Astrocyte (in vitro differentiated cells and primary cell): Measurements from ENCODE around the gene EFCAB6. TPM values are rescaled to one million over a fixed set of nuclear protein-coding genes. Genes with fewer than 3 reads are reported as not detected.

Source experiments
- DNase-seq: peaks from one replicate; pipeline ENCODE4 v3.0.0-alpha.2; 2010; ENCODE audit warnings: low read depth
- FAIRE-seq: peaks from 2 replicates; lab custom pipeline; 2011; peaks lifted over from hg19 to GRCh38; lab: Jason Lieb, UNC
- H2AFZ ChIP-seq: 2 replicates; pipeline ENCODE4 v1.6.0; 2012; ENCODE audit warnings: low read depth, low read length, inconsistent platforms
- H3K27ac ChIP-seq: 2 replicates; pipeline ENCODE4 v1.5.1; 2011; ENCODE audit warnings: low read depth, low read length, inconsistent platforms
- H3K27me3 ChIP-seq: 2 replicates; pipeline ENCODE4 v1.6.0; 2011; ENCODE audit warnings: low read length, inconsistent platforms; ENCODE audit not compliant: insufficient read depth
- H3K36me3 ChIP-seq: 2 replicates; pipeline ENCODE4 v1.5.1; 2011; ENCODE audit warnings: low read length, inconsistent platforms; ENCODE audit not compliant: insufficient read depth
- H3K4me1 ChIP-seq: 2 replicates; pipeline ENCODE4 v1.5.1; 2011; ENCODE audit warnings: low read length, inconsistent platforms; ENCODE audit not compliant: insufficient read depth
- H3K4me2 ChIP-seq: 2 replicates; pipeline ENCODE4 v1.6.0; 2012; ENCODE audit warnings: low read length, inconsistent platforms
- H3K4me3 ChIP-seq: 2 replicates; pipeline ENCODE4 v1.5.1; 2011; ENCODE audit warnings: low read depth, mild to moderate bottlenecking, low read length, inconsistent platforms; ENCODE audit not compliant: insufficient read depth
- H3K79me2 ChIP-seq: 2 replicates; pipeline ENCODE4 v1.6.0; 2012; ENCODE audit warnings: mild to moderate bottlenecking, low read length, inconsistent platforms; ENCODE audit not compliant: insufficient read depth
- H3K9ac ChIP-seq: 2 replicates; pipeline ENCODE4 v1.6.0; 2012; ENCODE audit warnings: mild to moderate bottlenecking, low read length, inconsistent platforms
- H3K9me3 ChIP-seq: 2 replicates; pipeline ENCODE4 v1.5.1; 2012; ENCODE audit warnings: low read depth, mild to moderate bottlenecking, low read length, inconsistent platforms; ENCODE audit not compliant: insufficient read depth
- H4K20me1 ChIP-seq: 2 replicates; pipeline ENCODE4 v1.6.0; 2012; ENCODE audit warnings: low read length, inconsistent platforms; ENCODE audit not compliant: insufficient read depth
- H3K27ac Mint-ChIP-seq: one replicate; pipeline ENCODE4 v1.8.0; 2021; ENCODE audit warnings: mild to moderate bottlenecking, mixed read lengths; ENCODE audit not compliant: unreplicated experiment
- H3K27me3 Mint-ChIP-seq: one replicate; pipeline ENCODE4 v1.8.0; 2021; ENCODE audit warnings: low read depth, mixed read lengths; ENCODE audit not compliant: unreplicated experiment
- H3K36me3 Mint-ChIP-seq: one replicate; pipeline ENCODE4 v1.8.0; 2021; ENCODE audit warnings: low read depth, mixed read lengths; ENCODE audit not compliant: unreplicated experiment
- H3K4me1 Mint-ChIP-seq: one replicate; pipeline ENCODE4 v1.8.0; 2021; ENCODE audit warnings: low read depth, mixed read lengths; ENCODE audit not compliant: unreplicated experiment
- H3K4me3 Mint-ChIP-seq: one replicate; pipeline ENCODE4 v1.8.0; 2021; ENCODE audit warnings: mild to moderate bottlenecking, moderate library complexity, mixed read lengths; ENCODE audit not compliant: unreplicated experiment
- H3K9me3 Mint-ChIP-seq: one replicate; pipeline ENCODE4 v1.8.0; 2021; ENCODE audit warnings: mild to moderate bottlenecking, mixed read lengths; ENCODE audit not compliant: unreplicated experiment
- EZH2 ChIP-seq: IDR thresholded peaks from 2 replicates; pipeline ENCODE4 v1.6.1; 2012; ENCODE audit warnings: mild to moderate bottlenecking, low read length, inconsistent platforms; ENCODE audit not compliant: insufficient read depth
- total RNA-seq: library from RNA; stranded (reverse); gene quantifications from 2 replicates; pipeline ENCODE4 v1.2.1, GENCODE V29; 2021
- TF ChIP-seq, protein P1 (sequence below): IDR thresholded peaks from 2 replicates; pipeline ENCODE4 v1.5.1; 2011; ENCODE audit warnings: low read depth, mild to moderate bottlenecking, inconsistent platforms, low read length, moderate library complexity; ENCODE audit not compliant: insufficient read depth

Gene EFCAB6
- total RNA-seq, 1 donor from 2014 or later, result 1.2 TPM

DNA sequence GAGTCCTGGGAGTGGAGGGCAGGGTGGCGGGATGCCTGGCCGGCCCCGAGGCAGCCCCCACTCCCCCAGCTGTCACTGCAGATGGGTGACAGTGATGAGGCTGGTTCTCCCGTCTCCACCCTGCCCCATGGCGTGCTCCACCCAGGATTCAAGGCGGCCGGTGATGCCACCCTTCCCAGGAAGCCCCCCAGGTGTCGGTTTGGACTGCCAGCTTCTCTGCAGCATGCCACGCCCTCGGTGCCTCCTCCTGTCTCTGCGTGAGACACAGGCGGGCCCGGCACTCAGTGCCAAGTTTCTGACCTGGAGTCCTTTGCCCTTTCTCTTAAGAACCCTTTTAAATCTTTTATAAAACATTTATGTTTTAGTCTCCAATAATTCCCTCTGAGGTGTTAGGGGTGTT, 328.8 kb downstream of the EFCAB6 start:
- Histone ChIP-seq H3K9me3 (no peaks in the 10 kb centered on the region), H3K27me3 (no peaks in the 10 kb centered on the region), H3K9ac (no peak overlapping the region), H4K20me1 (no peaks in the 10 kb centered on the region), H3K4me3 (no peak overlapping the region), H3K27ac (no peak overlapping the region), H3K4me2 (no peak overlapping the region), H3K79me2 (no peaks in the 10 kb centered on the region), H2AFZ (no peak overlapping the region), H3K36me3 (no peaks in the 10 kb centered on the region), H3K4me1 (no peaks in the 10 kb centered on the region)
- DNase-seq, result no peak
- Mint-ChIP-seq H3K9me3 (no peaks in the 10 kb centered on the region), H3K27ac (no peak overlapping the region), H3K4me3 (no peak overlapping the region), H3K27me3 (peaks cover 61% of the 10 kb centered on the region), H3K36me3 (no peaks in the 10 kb centered on the region), H3K4me1 (no peaks in the 10 kb centered on the region)
- no peak for FAIRE-seq
- TF ChIP-seq, protein P1, sequence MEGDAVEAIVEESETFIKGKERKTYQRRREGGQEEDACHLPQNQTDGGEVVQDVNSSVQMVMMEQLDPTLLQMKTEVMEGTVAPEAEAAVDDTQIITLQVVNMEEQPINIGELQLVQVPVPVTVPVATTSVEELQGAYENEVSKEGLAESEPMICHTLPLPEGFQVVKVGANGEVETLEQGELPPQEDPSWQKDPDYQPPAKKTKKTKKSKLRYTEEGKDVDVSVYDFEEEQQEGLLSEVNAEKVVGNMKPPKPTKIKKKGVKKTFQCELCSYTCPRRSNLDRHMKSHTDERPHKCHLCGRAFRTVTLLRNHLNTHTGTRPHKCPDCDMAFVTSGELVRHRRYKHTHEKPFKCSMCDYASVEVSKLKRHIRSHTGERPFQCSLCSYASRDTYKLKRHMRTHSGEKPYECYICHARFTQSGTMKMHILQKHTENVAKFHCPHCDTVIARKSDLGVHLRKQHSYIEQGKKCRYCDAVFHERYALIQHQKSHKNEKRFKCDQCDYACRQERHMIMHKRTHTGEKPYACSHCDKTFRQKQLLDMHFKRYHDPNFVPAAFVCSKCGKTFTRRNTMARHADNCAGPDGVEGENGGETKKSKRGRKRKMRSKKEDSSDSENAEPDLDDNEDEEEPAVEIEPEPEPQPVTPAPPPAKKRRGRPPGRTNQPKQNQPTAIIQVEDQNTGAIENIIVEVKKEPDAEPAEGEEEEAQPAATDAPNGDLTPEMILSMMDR, result no peak
- no peak for TF ChIP-seq EZH2

DNA sequence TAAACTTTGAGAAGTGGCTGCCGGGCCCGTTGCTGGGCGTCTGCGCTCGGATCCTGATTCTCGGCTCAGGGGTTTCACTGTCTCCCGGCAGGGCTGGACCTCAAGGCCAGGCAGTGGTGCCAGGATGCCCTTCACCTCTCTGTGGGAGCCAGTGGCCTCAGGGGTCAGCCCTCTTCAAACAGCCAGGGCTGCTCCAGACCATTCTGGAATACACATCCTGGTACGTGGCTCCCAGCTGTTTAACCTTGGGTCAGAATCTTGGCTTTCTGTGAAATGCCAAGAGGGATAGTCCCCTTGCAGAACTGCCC, 329.8 kb downstream of the EFCAB6 start:
- H3K4me3 Mint-ChIP-seq, result no peak overlapping the region
- no peak overlapping the region for H3K9ac ChIP-seq
- H3K9me3 ChIP-seq, result no peaks in the 10 kb centered on the region
- DNase-seq (no peak), FAIRE-seq (no peak)
- H3K36me3 Mint-ChIP-seq, result no peaks in the 10 kb centered on the region
- H3K36me3 ChIP-seq, result no peaks in the 10 kb centered on the region
- peaks cover 64% of the 10 kb centered on the region for H3K27me3 Mint-ChIP-seq
- no peak for TF ChIP-seq EZH2
- TF ChIP-seq, protein P1, result no peak
- H4K20me1 ChIP-seq, result no peaks in the 10 kb centered on the region
- no peaks in the 10 kb centered on the region for H3K9me3 Mint-ChIP-seq
- no peaks in the 10 kb centered on the region for H3K79me2 ChIP-seq
- no peaks in the 10 kb centered on the region for H3K27me3 ChIP-seq
- H3K4me2 ChIP-seq, result no peak overlapping the region
- H3K4me1 Mint-ChIP-seq, result no peaks in the 10 kb centered on the region
- H3K27ac Mint-ChIP-seq, result no peak overlapping the region
- no peaks in the 10 kb centered on the region for H3K4me1 ChIP-seq
- H2AFZ ChIP-seq, result no peak overlapping the region
- H3K4me3 ChIP-seq, result no peak overlapping the region
- H3K27ac ChIP-seq, result no peak overlapping the region

DNA sequence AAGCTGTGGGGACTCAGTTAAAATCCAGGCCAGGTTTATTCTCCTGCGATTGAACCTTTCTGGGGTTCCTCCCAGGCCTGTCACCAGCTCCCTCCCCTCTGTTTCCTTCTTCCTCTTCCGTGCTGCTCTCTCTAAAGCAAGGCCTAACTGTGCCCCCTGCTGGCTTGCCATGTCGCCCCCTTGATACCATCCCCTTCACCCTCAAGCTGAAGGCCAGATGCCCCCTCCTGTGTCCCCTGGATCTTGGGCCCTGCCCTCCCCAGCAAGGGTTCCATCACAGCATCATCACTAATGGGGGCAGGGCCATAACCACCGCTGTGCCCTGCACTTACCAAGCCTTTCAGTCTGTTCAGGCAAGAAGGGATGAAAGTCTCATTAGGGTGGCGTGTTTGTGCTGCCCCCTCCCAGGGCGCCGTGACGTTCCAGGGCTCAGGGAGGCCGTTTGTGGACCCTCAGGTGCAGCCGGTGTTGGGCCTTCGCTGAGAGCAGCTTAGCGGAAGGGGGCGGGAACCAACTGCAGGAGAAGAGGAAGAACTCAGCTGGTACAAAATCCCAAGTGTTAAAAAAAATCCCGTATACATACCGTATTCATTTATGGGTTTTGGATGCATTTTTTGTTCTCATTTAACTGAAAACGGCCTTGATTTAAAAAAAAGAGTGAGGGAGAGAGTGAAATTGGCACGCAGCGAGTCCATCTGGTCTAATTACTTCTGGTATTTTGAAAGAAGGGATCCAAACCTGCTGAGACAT, 330.4 kb downstream of the EFCAB6 start:
- no peak for DNase-seq
- Histone ChIP-seq H3K9ac (no peak overlapping the region), H4K20me1 (no peaks in the 10 kb centered on the region), H2AFZ (no peak overlapping the region), H3K4me3 (no peak overlapping the region), H3K36me3 (no peaks in the 10 kb centered on the region), H3K4me1 (no peaks in the 10 kb centered on the region), H3K9me3 (no peaks in the 10 kb centered on the region), H3K4me2 (no peak overlapping the region), H3K27ac (no peak overlapping the region), H3K27me3 (no peaks in the 10 kb centered on the region), H3K79me2 (no peaks in the 10 kb centered on the region)
- H3K4me1 Mint-ChIP-seq, result no peaks in the 10 kb centered on the region
- TF ChIP-seq, protein P1, result no peak
- TF ChIP-seq EZH2, result no peak
- no peaks in the 10 kb centered on the region for H3K9me3 Mint-ChIP-seq
- H3K27me3 Mint-ChIP-seq, result peaks cover 61% of the 10 kb centered on the region
- no peaks in the 10 kb centered on the region for H3K36me3 Mint-ChIP-seq
- H3K4me3 Mint-ChIP-seq, result no peak overlapping the region
- H3K27ac Mint-ChIP-seq, result no peak overlapping the region
- no peak for FAIRE-seq
